Right hindlimb (tissue), 1 donor: ENCODE measurements around the gene DEXI.

Experiments
- DNase-seq: peaks from one replicate; pipeline ENCODE4 v3.0.0-alpha.2; 2018

The DEXI gene

GRCh38 chr16:10885246-10885645 lies 57.0 kb downstream of the DEXI start:
- no peak for DNase-seq

DNA sequence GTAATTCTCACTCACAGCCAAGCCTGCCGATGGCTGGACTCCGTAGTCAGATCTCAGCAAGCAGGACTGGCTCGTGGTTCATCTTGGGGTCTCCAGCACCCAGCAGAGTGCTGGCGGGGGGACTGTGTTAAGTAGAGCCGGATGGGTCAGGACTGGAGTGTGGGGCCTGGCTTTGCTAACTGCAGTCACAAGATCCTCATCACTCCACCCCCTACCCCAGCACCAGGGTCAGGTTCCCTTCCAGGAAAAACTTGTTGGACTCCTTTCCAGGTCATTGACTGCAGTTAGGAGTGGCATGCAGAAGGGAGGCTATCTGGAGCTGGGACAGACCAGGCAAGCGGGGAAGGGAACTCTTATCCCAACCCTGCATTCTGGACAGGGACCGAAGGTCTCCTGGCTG lies 59.3 kb downstream of the DEXI start:
- DNase-seq: no peak

DNA sequence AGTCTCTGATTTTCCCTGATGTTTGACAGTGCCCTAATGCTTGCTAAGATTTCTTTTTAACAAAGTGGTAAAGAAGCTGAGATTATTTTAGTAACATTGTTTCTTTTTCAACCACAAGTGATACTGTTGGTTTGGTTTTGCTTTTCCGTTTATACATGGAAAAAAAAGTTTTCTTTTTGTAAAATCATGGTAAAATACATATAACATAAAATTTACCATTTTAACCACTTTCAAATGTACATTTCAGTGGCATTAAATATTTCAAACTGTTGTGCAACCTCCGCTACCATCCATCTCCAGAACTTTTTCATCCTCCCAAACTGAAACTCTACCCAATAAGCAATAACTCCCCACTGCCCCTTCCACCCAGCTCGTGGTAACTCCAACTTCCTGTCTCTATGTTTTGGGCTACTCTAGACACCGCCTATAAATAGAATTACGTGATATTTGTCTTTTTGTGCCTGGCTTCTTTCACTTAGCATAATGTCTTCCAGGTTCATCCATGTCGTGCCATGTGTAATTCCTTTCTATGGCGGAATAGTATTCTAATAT lies 60.7 kb downstream of the DEXI start:
- DNase-seq: no peak

- DNase-seq: no peak
Measured at GRCh38 chr16:10880594-10881452, 61.4 kb downstream of the DEXI start.

DNA sequence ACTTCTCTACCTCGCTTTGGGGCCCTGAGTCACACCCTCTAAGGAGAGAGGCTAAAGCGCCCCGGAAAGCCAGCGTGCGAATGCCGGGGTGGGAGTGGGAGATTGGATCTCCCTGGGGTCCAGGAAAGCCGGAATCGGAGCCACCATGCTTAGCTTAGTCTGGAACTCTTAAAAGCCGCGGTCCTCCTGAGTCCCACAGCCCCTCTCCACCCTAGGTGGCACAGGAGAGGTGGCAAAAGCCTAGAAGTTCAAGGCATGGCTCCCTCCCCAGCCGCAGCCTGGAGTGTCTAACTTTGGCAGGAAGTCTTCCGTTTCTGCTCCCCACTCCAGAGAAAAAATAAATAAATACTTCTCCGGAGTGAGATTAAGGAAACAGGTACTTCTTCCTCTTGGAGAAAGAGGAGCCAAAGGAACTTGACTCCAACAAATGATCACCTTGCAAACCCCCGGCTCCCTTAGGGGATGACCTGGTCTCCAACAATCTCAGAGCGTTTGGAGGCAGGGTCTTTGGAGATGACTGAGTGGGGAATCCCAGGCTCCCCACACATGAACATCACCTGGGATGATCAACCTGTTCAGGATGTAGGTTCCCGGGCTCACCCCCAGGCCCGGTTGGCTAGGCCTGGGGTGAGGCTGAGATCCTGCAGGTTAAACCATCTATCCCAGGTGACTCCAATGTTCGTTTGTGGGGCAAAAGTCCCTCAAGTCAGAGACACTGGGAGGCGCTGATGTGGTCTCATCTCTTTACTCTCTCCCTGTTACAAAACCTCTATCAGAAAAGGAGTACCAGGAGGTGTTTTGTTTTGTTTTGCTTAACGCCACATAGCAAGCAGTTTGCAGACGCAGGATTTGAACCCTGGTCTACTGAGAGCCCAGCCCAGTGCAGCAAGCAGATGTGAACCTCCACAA lies 62.3 kb downstream of the DEXI start:
- no peak for DNase-seq
